ENCODE measurements around the gene UBR4. TPM values are rescaled to one million over a fixed set of nuclear protein-coding genes. Genes with fewer than 3 reads are reported as not detected.

UBR4 gene
- polyA plus RNA-seq, 1 donor (not counting 4 experiments of a cell fraction or from before 2014, with no cell fraction given) = 39.0 TPM

DNA sequence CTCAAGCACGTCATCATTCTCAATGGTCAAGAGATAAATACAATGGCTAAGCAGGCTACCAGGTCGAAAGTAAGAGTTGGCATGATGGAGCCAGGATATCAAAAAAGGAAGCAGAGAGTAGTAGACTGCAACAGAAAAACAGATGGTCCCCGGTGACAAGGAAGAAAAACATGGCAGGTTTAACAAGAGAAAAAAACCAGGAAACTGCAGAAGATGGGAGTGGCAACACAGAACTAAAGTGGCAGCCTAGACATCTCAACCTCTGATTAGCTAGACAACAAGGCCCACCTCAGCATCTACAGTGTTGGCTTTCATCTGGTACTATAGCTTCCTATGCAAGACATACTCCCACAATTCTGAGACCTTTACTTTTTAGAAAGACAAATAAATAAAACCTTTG, 3.1 kb downstream of the UBR4 start:
- Histone ChIP-seq H3K4me2 (ENCODE audit: control insufficient read depth, extremely low read depth, insufficient read depth, low read depth, low read length) (no peak overlapping the region), H3K27ac (ENCODE audit: control insufficient read depth, insufficient read depth, low read length) (no peak overlapping the region), H3K4me1 (ENCODE audit: control insufficient read depth, extremely low read depth, insufficient read depth, low read length) (peaks cover 34% of the 10 kb centered on the region), H3K4me3 (ENCODE audit: control insufficient read depth in 2 of 3, extremely low read depth in 1 of 3, insufficient read depth in 2 of 3, low read depth in 1 of 3, low read length in 3 of 3) (no peak overlapping the region), H3K9me3 (ENCODE audit: control insufficient read depth, low read depth, low read length) (no peaks in the 10 kb centered on the region), H4K20me1 (ENCODE audit: control insufficient read depth, extremely low read depth, insufficient read depth, low read length) (peaks cover 11% of the 10 kb centered on the region), H2AFZ (ENCODE audit: control insufficient read depth, low read length) (no peak overlapping the region), H3K9ac (ENCODE audit: control insufficient read depth, extremely low read depth, insufficient read depth, low read length) (no peak overlapping the region), H3K9me1 (ENCODE audit: control insufficient read depth, extremely low read depth, insufficient read depth, low read length) (no peaks in the 10 kb centered on the region), H3K27me3 (ENCODE audit: control insufficient read depth, extremely low read depth, insufficient read depth, low read length) (no peaks in the 10 kb centered on the region), H3K79me2 (ENCODE audit: control insufficient read depth, insufficient read depth, low read length) (peaks cover 93% of the 10 kb centered on the region), H3K36me3 (ENCODE audit: control insufficient read depth in 2 of 2, extremely low read depth in 1 of 2, insufficient read depth in 2 of 2, low read length in 2 of 2) (peaks cover 3 to 6% of the 10 kb centered on the region in 2 experiments)
- DNase-seq (ENCODE audit: low read depth, low spot score) (no peak), FAIRE-seq (no peak)
- TF ChIP-seq, protein P1, sequence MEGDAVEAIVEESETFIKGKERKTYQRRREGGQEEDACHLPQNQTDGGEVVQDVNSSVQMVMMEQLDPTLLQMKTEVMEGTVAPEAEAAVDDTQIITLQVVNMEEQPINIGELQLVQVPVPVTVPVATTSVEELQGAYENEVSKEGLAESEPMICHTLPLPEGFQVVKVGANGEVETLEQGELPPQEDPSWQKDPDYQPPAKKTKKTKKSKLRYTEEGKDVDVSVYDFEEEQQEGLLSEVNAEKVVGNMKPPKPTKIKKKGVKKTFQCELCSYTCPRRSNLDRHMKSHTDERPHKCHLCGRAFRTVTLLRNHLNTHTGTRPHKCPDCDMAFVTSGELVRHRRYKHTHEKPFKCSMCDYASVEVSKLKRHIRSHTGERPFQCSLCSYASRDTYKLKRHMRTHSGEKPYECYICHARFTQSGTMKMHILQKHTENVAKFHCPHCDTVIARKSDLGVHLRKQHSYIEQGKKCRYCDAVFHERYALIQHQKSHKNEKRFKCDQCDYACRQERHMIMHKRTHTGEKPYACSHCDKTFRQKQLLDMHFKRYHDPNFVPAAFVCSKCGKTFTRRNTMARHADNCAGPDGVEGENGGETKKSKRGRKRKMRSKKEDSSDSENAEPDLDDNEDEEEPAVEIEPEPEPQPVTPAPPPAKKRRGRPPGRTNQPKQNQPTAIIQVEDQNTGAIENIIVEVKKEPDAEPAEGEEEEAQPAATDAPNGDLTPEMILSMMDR (optimal IDR thresholded peaks at IDR 0.05 in 1 of 3, IDR thresholded peaks at IDR 0.05 in 1 of 3, conservative IDR thresholded peaks at IDR 0.05 in 1 of 3; ENCODE audit: extremely low read depth in 1 of 3, insufficient read depth in 2 of 3, low read length in 3 of 3) = no peak
- TF ChIP-seq EZH2 (IDR thresholded peaks at IDR 0.05; ENCODE audit: low read length) = no peak
- dilution Hi-C loops (cut with MboI; ENCODE audit: extremely low pct_ligation_motif_present, low sequenced_read_pairs) = no loop called here

DNA sequence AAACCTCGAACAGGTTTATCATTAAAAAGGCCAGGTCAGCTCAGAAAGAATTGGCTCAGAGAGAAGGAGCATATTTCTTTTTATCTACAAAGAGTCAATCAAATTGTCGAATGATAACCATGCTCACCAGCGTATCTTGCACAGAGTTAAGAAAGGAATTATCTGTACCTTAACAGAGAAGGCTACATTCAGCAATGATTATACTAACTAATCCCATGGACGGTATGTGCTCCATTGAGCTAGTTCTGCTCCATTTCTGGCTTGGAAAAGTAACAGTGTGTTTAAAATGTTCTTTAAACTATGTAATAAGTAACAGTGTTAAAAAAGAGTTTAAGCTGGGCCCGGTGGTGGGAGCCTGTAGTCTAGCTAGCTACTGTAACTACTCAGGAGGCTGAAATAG, 4.2 kb downstream of the UBR4 start:
- no peak overlapping the region for H3K9ac ChIP-seq (ENCODE audit: control insufficient read depth, extremely low read depth, insufficient read depth, low read length)
- no peaks in the 10 kb centered on the region for H3K27me3 ChIP-seq (ENCODE audit: control insufficient read depth, extremely low read depth, insufficient read depth, low read length)
- H3K9me3 ChIP-seq (ENCODE audit: control insufficient read depth, low read depth, low read length) = no peaks in the 10 kb centered on the region
- FAIRE-seq = no peak
- H3K4me3 ChIP-seq (ENCODE audit: control insufficient read depth in 2 of 3, extremely low read depth in 1 of 3, insufficient read depth in 2 of 3, low read depth in 1 of 3, low read length in 3 of 3) = no peak overlapping the region
- DNase-seq (ENCODE audit: low read depth, low spot score) = no peak
- H3K79me2 ChIP-seq (ENCODE audit: control insufficient read depth, insufficient read depth, low read length) = peaks cover 94% of the 10 kb centered on the region
- no peak for TF ChIP-seq EZH2 (IDR thresholded peaks at IDR 0.05; ENCODE audit: low read length)
- TF ChIP-seq, protein P1 (optimal IDR thresholded peaks at IDR 0.05 in 1 of 3, IDR thresholded peaks at IDR 0.05 in 1 of 3, conservative IDR thresholded peaks at IDR 0.05 in 1 of 3; ENCODE audit: extremely low read depth in 1 of 3, insufficient read depth in 2 of 3, low read length in 3 of 3) = no peak
- peaks cover 26% of the 10 kb centered on the region for H3K4me1 ChIP-seq (ENCODE audit: control insufficient read depth, extremely low read depth, insufficient read depth, low read length)
- peaks cover 4 to 5% of the 10 kb centered on the region in 2 experiments for H3K36me3 ChIP-seq (ENCODE audit: control insufficient read depth in 2 of 2, extremely low read depth in 1 of 2, insufficient read depth in 2 of 2, low read length in 2 of 2)
- no peaks in the 10 kb centered on the region for H3K9me1 ChIP-seq (ENCODE audit: control insufficient read depth, extremely low read depth, insufficient read depth, low read length)
- H3K27ac ChIP-seq (ENCODE audit: control insufficient read depth, insufficient read depth, low read length) = no peak overlapping the region
- dilution Hi-C loops (cut with MboI; ENCODE audit: extremely low pct_ligation_motif_present, low sequenced_read_pairs) = no loop called here
- peaks cover 11% of the 10 kb centered on the region for H4K20me1 ChIP-seq (ENCODE audit: control insufficient read depth, extremely low read depth, insufficient read depth, low read length)
- no peak overlapping the region for H3K4me2 ChIP-seq (ENCODE audit: control insufficient read depth, extremely low read depth, insufficient read depth, low read depth, low read length)
- H2AFZ ChIP-seq (ENCODE audit: control insufficient read depth, low read length) = no peak overlapping the region

Measured in keratinocyte (primary cell).